ENCODE data around the gene HOXB9. TPM values are rescaled to one million over a fixed set of nuclear protein-coding genes. Genes with fewer than 3 reads are reported as not detected.
A peak's percentile ranks its signal among the peaks of the same experiment; 100 is the strongest.

Gene HOXB9
- total and polyA plus RNA-seq, 2 donors (not counting 3 experiments of a cell fraction or from before 2014, with no cell fraction given), result 0.79 to 1.1 TPM

- BruUV-seq (replicated peaks), result no TSS peak
- DNase-seq (ENCODE audit: low read depth, low spot score) (no peak), FAIRE-seq (no peak)
- ChIA-PET POLR2A (no interaction called here), CTCF (interaction anchor here (1.1 to 4.2 kb wide), 7 partner anchors 21 to 380 kb away, joined by 4 to 31 read pairs (median 7); no protein-coding TSS in a partner anchor)
- Histone ChIP-seq H3K36me3 (ENCODE audit: control insufficient read depth in 2 of 2, extremely low read depth in 1 of 2, insufficient read depth in 2 of 2, low read length in 2 of 2) (peaks cover 3 to 11% of the 10 kb centered on the region in 2 experiments), H3K27me3 (ENCODE audit: control insufficient read depth in 2 of 2, insufficient read depth in 2 of 2, low read length in 2 of 2) (no peaks in the 10 kb centered on the region), H4K20me1 (replicated peaks; ENCODE audit: control insufficient read depth, extremely low read depth, insufficient read depth, low read length) (no peaks in the 10 kb centered on the region), H3K9ac (replicated peaks; ENCODE audit: extremely low read depth, insufficient read depth, low read length) (no peak overlapping the region), H3K4me2 (ENCODE audit: insufficient read depth, low read length) (no peak overlapping the region), H3K9me3 (replicated peaks; ENCODE audit: control insufficient read depth, insufficient read depth, low read length) (no peaks in the 10 kb centered on the region), H3K27ac (ENCODE audit: insufficient read depth, low read depth, low read length) (no peak overlapping the region), H3K4me3 (replicated peaks in 1 of 3; ENCODE audit: insufficient read depth in 1 of 3, low read depth in 1 of 3, low read length in 3 of 3) (no peak overlapping the region), H3K9me1 (replicated peaks; ENCODE audit: control insufficient read depth, extremely low read depth, insufficient read depth, low read length) (no peaks in the 10 kb centered on the region), H3K79me2 (ENCODE audit: control insufficient read depth, insufficient read depth, low read length) (peaks cover 58% of the 10 kb centered on the region), H2AFZ (ENCODE audit: low read depth, low read length) (no peak overlapping the region), H3K4me1 (ENCODE audit: control insufficient read depth, extremely low read depth, insufficient read depth, low read length) (peaks cover 22% of the 10 kb centered on the region)
- dilution Hi-C loops (cut with MboI; ENCODE audit: extremely low pct_ligation_motif_present, low sequenced_read_pairs) (no loop called here), intact Hi-C loops (cut with micrococcal nuclease) (no loop called here)
- no peak for TF ChIP-seq JUN (IDR thresholded peaks at IDR 0.05; ENCODE audit: borderline replicate concordance, insufficient read depth, insufficient read length, low read depth)
Observed at GRCh38 chr17:48595278-48595999, 30.7 kb downstream of the HOXB9 start.

- dilution Hi-C loops (cut with MboI; ENCODE audit: extremely low pct_ligation_motif_present, low sequenced_read_pairs) (no loop called here), intact Hi-C loops (cut with micrococcal nuclease) (loop anchor here (1.0 kb wide), 1 partner anchor 379 kb away; no protein-coding TSS in a partner anchor)
- Histone ChIP-seq H4K20me1 (replicated peaks; ENCODE audit: control insufficient read depth, extremely low read depth, insufficient read depth, low read length) (no peaks in the 10 kb centered on the region), H3K27ac (ENCODE audit: insufficient read depth, low read depth, low read length) (peak overlapping the region; percentile 0), H3K4me1 (ENCODE audit: control insufficient read depth, extremely low read depth, insufficient read depth, low read length) (peaks cover 22% of the 10 kb centered on the region), H2AFZ (ENCODE audit: low read depth, low read length) (no peak overlapping the region), H3K79me2 (ENCODE audit: control insufficient read depth, insufficient read depth, low read length) (peaks cover 51% of the 10 kb centered on the region), H3K9me1 (replicated peaks; ENCODE audit: control insufficient read depth, extremely low read depth, insufficient read depth, low read length) (no peaks in the 10 kb centered on the region), H3K4me2 (ENCODE audit: insufficient read depth, low read length) (no peak overlapping the region), H3K9me3 (replicated peaks; ENCODE audit: control insufficient read depth, insufficient read depth, low read length) (no peaks in the 10 kb centered on the region), H3K9ac (replicated peaks; ENCODE audit: extremely low read depth, insufficient read depth, low read length) (no peak overlapping the region), H3K36me3 (ENCODE audit: control insufficient read depth in 2 of 2, extremely low read depth in 1 of 2, insufficient read depth in 2 of 2, low read length in 2 of 2) (peaks cover 3 to 11% of the 10 kb centered on the region in 2 experiments), H3K27me3 (ENCODE audit: control insufficient read depth in 2 of 2, insufficient read depth in 2 of 2, low read length in 2 of 2) (no peaks in the 10 kb centered on the region), H3K4me3 (replicated peaks in 1 of 3; ENCODE audit: insufficient read depth in 1 of 3, low read depth in 1 of 3, low read length in 3 of 3) (no peak overlapping the region)
- TF ChIP-seq GATA2 (IDR thresholded peaks at IDR 0.05; ENCODE audit: insufficient read depth, insufficient read length, low read depth, low read length) (no peak), MAX (IDR thresholded peaks at IDR 0.05; ENCODE audit: insufficient read depth, insufficient read length) (no peak), POLR2A (IDR thresholded peaks at IDR 0.05; ENCODE audit: low read depth, low read length) (no peak), EZH2 (IDR thresholded peaks at IDR 0.05; ENCODE audit: borderline replicate concordance, low read depth, low read length, severe bottlenecking) (no peak), FOS (IDR thresholded peaks at IDR 0.05; ENCODE audit: borderline replicate concordance, insufficient read depth, low read length) (no peak), POLR2AphosphoS5 (IDR thresholded peaks at IDR 0.05; ENCODE audit: insufficient read depth, low read depth, low read length) (no peak), MYC (IDR thresholded peaks at IDR 0.05; ENCODE audit: low read depth, low read length) (no peak), JUN (IDR thresholded peaks at IDR 0.05; ENCODE audit: borderline replicate concordance, insufficient read depth, insufficient read length, low read depth) (no peak)
- TF ChIP-seq, protein P1, sequence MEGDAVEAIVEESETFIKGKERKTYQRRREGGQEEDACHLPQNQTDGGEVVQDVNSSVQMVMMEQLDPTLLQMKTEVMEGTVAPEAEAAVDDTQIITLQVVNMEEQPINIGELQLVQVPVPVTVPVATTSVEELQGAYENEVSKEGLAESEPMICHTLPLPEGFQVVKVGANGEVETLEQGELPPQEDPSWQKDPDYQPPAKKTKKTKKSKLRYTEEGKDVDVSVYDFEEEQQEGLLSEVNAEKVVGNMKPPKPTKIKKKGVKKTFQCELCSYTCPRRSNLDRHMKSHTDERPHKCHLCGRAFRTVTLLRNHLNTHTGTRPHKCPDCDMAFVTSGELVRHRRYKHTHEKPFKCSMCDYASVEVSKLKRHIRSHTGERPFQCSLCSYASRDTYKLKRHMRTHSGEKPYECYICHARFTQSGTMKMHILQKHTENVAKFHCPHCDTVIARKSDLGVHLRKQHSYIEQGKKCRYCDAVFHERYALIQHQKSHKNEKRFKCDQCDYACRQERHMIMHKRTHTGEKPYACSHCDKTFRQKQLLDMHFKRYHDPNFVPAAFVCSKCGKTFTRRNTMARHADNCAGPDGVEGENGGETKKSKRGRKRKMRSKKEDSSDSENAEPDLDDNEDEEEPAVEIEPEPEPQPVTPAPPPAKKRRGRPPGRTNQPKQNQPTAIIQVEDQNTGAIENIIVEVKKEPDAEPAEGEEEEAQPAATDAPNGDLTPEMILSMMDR (IDR thresholded peaks at IDR 0.05; ENCODE audit: extremely low read depth in 1 of 2, insufficient read depth in 1 of 2, low read depth in 1 of 2, low read length in 2 of 2), result no peak
- FAIRE-seq (no peak), DNase-seq (ENCODE audit: low read depth, low spot score) (no peak)
- POLR2A ChIA-PET, result no interaction called here
- CTCF ChIA-PET, result interaction anchor here (0.8 to 4.2 kb wide), 9 partner anchors 18 to 335 kb away, joined by 3 to 31 read pairs (median 6); no protein-coding TSS in a partner anchor
- BruUV-seq (replicated peaks), result no TSS peak
Observed at GRCh38 chr17:48594538-48595277, 31.4 kb downstream of the HOXB9 start.

Measured in endothelial cell of umbilical vein (primary cell).